GM19395 (cell line): ENCODE data around the gene PLXNA4.

ENCODE experiments used
- ATAC-seq: cut with Tn5 transposase; IDR thresholded peaks from one replicate; pipeline ENCODE4 v1.9.1; 2021; ENCODE audit warnings: mild to moderate bottlenecking, moderate library complexity; ENCODE audit not compliant: unreplicated experiment

Gene PLXNA4

DNA sequence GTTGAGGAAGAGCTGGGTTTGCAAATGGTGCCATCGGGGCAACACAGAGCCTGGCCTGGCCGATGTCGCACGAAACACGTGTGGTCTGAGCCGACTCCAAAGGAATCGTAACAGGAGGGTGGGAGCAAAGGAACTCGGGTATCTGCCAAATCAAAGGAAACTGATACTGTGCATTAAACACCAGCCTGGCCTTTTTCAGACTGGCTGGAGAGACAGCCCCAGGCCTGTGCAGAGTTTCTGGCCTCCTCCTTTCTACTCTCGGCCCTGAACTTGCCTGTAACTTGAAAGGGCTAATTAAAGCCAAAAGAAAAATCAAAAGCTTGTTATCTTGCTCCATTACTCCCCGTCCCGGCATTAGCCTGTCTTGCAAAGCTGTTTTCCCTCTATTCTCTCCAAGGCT lies 71.4 kb downstream of the PLXNA4 start:
- no peak for ATAC-seq

DNA sequence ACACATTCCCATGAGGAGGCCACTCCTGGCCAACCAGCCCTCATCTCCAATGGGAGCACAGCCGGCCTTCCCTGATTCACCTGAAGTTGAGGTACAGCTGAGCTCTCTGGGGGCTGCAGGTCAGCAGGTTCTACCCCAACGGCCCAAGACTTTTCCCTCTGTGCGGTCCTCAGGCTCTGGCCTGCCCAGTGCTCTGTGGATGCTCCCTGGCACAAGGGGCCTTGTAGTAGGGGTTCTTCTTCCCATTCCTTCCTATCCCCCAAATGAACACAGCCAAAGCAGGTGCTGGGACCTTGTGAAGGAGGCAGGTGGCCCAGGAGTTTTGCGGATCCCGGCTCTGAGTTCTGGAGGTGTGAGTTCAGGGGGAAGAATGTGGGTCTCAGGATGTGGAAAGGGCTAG lies 72.2 kb downstream of the PLXNA4 start:
- no peak for ATAC-seq

DNA sequence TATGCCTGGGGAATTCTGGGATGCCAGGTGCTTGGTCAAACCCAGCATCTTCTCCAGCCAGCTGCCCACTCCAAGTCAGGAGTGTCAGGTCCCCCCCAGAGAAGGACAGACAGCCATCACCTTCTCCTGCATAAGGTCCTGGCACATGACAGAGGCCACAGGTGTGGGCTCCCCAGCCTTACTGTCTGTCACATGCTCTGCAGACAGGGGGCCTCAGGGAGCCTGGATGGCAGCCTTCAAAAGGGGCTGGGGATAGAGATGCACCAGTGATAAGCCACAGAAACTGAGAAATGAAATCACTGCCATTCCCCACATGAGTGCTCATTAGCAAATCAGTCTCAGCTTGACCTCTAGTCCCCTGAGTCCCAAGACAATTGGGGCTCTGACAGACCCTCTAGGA lies 72.9 kb downstream of the PLXNA4 start:
- ATAC-seq, result no peak

DNA sequence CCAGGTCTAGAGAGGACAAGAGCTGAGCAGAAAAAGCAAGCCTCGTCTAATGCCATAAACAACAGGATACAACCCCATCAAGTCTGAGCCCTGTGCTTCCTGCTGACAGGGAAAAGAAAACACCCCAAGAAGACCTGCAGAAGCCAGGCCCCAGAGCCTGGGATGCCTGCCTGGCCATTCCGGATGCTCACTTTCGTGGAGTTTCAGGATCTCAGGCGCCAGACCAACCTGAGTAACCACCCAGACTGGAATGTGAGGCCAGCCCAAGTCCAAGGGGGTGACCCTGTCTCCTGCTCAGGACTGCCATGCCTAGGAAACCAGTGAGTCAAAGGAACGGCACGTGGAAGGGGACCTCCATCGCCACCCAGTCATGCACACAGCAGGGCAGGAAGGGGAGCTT lies 74.3 kb downstream of the PLXNA4 start:
- ATAC-seq, result no peak

DNA sequence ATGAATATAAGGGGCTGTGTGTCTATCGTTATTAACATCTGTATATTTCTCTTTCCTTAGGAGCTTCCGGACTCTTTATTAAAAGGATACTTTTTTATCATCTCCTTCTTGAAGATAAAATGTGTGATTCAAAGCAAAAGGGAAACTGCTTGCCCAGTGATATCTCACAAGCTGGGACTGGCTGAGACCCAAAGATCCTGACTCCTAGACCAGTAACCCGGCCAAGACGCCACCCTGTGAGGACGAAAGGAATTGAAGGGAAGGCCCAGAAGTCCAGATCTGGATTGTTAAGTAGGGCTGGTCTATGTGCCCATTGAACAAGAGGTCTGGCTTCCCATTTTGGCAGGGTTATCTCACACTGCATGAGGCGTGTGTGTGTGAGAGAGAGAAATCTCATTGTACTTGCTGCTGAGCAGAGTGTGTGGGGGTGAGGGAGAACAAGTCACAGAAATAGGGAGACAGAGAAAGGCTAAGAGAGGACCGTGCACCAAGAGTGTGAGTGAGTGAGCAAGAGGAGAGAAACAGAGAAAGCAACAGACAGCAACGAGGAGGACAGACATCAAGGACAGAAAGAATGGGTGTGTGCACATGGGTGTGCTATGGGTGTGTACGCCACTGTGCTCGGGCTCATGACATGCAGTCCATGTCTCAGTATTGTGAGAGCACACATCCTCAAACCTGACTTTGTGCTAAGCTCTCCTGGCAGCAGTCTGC lies 75.4 kb downstream of the PLXNA4 start:
- ATAC-seq, result no peak

DNA sequence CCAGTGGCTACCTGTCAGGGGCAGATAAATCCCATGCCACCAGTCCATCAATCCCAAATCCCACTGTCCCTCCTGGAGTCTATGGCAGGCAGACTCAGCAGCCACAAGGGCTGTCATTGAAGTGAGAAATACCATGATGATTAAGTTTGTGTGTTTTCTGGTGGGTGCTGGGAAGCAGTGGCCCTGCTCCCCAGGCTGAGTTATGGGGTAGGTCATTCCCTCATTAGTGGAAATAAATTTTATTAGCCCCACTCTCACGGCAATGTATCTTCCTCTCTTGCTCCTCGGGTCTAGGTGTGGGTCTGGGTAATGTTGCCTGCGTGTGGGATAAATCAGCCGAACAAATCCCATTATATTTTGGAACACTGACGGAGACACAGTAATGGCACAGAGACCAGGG lies 76.8 kb downstream of the PLXNA4 start:
- ATAC-seq, result no peak

DNA sequence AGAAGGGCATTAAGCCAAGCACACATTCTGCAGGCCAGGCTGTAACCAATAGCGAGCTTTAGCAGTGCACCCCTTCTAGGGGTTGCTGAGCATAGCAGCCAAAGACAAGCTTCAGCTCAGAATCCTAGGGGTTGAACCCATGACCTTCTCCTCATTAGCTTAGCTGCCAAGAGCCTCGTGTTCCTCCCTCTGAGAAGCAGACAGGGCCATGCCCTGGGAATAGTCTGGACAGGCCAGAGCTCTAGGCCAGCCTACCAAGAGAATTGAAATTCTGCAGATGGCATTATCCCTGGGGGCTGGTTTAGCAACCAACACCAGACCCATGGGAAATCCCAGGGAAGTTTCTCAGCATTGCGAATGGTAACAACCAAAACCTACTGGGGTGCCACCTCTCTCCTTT lies 77.2 kb downstream of the PLXNA4 start:
- ATAC-seq, result no peak

DNA sequence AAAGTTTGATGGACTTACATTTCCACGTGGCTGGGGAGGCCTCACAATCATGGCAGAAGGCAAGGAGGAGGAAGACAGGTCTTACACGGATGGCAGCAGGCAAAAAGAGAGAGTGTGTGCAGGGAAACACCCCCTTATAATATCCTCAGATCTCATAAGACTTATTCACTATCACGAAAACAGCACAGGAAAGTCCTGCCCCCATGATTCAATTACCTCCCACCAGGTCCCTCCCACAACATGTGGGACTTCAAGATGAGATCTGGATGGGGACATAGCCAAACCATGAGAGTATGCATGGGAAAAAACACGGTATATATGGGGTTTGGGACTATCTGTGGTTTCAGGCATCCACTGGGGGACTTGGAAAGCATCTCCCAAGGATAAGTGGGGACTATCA lies 78.0 kb downstream of the PLXNA4 start:
- no peak for ATAC-seq

DNA sequence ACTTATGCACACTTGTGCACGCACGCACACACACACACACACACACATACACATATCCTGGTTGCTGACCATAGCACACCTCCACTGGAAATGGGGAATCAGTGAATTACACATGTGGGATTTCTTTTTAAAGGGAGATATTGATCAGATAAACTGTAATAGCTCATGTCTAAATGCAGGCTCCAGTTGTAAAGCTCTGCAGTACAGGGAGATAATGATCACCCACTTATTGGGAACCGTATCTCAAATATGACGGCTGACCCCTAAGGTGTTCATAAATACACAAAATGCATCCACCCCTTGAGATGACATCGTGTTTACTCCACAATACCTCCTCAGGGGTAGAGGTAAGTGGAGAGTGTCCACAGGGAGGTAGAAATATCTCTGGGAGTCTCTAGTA lies 79.2 kb downstream of the PLXNA4 start:
- no peak for ATAC-seq

DNA sequence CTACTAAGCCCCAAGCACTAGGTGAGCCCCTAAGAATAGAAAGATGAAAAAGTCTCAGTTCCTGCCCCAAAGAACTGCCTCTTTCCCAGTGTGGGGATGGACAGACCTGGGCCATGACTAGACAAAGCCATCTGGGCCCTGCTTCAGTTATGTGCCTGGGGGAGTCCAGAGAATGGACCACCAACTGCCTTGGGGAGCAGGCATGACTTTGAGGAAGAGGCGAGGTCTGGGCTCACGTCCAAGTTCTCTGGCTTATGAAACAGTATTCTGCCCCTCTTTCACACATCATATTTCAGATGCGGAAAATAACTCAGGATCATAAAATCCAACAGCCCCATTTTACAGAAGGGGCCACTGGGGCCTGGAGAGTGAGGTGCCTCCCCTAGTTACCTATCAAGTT lies 80.3 kb downstream of the PLXNA4 start:
- ATAC-seq, result no peak

DNA sequence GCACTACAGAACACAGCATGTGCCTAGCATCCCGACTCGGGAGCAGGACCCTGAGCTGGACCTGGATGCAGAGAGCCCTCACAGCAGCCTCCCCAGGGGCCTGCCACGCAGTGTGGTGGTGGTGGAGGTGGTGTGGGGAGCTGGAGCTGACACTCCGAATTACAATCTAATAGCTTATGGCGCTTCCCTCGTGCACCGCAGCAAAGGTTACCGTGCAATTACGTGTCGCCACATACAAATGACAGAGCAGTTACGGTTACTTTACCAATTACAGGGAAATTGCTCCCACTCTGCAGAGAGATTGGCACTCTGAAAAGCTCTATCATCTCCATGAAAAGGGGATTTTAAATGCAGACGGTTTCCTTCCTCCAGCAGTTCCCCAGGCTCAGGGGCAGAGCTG lies 81.8 kb downstream of the PLXNA4 start:
- no peak for ATAC-seq

DNA sequence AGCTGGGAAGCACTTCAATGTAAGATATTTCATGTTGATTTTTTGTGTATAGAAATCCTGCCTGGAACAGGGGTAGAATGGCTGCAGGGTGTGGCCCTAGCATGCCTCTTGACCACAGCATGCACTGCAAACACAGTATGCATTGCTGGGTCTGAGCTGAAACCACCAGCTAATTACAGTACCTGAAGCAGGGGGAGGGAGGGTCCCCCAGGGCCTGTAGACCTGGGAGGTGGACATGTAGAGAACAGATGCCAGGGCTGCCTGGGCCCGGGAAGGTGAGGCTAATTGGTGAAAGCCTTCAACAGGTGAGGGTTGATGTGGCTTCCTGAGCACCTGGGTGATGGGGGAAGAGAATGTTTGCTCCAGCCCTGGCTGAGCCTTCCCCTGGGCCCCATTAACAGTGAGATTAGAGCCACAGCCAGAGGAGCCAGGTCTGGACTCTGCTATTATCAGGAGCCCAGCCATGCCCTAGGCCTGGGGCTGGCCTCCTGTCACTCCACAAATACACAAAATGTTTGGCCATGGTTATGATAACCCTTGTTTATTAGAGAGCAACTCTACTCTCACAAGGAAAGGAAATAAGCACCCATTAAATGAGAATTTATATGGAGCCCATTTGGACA lies 83.3 kb downstream of the PLXNA4 start:
- no peak for ATAC-seq

DNA sequence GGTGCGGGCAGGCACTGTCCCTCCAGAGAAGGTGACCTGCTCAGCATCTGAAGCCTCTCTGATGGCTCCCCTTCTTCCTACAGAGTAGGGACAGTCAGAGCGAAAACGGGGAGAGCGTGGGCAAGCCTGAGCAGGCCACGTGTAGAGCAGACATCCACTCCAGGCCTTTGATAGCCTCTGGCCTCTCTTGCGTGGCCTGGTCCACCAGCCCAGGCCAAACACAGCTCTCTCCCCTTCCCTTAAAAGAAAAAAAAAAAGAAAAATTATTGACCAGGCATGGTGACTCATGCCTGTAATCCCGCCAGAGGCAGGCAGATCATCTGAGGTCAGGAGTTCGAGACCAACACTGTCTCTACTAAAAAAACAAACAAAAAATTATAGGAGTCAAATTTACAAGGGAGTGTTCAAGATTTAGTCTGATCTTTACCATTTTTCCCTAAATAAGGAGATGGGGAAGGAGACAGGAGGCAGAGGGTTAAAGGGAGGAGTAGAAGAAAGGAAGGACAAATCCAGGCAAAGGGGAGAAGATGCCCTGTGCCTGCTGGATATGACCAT lies 84.8 kb downstream of the PLXNA4 start:
- no peak for ATAC-seq

DNA sequence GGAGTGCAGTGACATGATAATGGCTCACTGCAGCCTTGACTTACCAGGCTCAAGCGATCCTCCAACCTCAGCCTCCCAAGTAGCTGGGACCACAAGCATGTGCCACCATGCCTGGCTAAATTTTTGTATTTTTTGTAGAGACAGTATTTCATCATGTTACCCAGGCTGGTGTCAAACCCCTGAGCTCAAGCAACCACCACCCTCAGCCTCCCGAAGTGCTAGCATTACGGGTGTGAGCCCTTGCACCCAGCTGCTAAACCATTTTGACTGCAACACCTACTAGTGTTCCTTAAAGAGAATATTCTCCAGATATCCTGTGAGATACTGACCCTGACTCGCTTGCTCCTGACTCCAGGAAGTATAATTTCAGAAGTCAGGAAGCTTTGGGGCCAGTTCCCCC lies 85.8 kb downstream of the PLXNA4 start:
- no peak for ATAC-seq

DNA sequence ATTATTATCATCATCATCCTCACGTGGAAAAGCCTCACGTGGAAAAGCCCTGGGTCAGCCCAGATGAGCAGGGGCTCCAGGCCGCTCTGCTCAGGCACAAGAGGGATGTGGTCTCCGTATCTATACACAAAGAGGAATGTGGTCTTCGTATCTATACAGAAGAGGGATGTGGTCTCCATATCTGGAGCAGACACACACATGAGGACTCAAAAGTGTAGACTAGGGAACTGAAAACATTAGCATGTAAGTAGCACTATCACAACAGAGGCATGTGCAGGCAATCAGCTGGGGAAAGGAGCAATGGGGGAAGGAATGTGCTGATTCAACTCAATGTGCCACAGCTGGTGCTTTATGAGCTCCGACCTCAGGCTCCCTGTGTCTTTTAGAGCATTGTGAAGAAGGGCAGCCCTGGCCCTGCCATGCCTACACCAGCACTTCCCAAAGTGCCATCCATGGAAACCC lies 86.5 kb downstream of the PLXNA4 start:
- ATAC-seq, result no peak

DNA sequence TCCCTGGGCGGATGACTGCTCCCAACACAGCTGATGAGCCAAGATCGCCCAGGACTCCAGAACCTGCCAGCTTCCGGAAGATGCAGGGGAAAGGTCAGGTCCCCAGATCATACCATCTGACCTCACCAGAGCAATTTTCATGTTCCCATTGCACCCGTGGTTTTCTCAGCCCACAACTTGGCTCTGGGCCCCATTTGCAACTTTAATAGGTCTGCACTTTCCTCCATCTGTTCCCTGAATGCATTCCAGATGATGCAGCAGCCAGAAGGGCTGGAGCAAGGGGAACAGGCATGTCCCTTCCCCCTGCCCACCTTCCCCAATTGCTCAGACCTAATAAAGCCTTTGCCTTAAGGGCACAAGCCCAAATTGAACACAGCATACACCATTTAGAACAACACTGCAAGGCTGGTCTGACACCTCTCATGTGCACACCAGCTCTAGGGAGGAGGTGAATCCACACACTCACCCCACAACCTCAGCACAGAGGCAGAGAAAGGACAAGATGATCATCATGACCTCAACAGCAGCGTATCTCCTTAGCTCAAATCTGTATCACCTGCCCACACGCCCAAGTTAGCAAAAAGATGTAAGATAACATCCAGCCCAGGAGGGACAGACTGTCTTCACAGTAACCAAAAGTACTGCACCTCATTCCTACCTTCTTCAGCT lies 87.5 kb downstream of the PLXNA4 start:
- no peak for ATAC-seq

DNA sequence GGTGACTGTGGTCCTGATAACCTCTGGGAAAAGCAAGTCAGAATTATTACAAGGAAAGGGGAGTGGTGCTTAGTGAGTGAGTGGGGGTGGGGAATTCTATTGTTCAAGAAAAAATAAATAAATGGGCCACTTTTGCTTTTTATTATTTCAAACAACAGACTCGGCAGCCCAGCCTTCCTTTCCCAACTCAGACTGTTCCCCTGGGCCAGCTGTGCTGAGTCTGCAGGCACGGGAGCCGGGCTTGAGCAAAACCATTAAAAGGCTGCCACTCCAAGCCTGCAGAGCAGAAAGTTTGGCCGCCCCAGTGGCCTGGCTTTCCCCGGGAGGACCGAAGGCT lies 90.0 kb downstream of the PLXNA4 start:
- no peak for ATAC-seq

DNA sequence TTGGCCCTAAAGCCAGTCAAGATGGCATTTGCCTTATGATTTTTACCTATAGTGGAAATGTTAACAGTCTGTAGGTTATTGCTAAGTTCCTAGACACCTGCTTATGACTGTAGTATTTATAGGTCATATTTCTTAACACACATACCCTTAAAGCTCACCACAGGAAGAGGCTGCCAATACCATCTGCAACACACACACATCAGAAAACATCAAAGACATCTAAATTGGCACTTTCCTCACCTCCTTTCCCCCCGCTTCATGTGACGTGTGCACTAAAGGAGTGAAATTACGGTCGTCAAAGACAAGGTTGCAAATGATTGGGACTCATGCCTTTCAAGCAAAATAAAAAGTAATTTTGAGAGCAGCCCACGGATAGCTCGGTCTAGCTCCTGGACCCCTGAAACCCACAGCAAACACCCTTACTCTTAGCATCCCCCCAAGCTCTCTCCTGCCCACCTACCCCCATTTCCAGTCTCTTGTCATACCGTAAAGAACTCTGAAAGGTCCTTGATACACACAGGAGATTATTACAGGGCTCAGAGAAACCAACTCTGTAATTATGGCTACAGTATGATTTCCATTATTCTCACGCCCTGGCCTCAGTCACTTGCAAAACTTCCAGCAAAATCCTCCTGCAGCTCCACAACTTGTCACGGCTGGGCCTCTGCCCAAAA lies 90.5 kb downstream of the PLXNA4 start:
- no peak for ATAC-seq

DNA sequence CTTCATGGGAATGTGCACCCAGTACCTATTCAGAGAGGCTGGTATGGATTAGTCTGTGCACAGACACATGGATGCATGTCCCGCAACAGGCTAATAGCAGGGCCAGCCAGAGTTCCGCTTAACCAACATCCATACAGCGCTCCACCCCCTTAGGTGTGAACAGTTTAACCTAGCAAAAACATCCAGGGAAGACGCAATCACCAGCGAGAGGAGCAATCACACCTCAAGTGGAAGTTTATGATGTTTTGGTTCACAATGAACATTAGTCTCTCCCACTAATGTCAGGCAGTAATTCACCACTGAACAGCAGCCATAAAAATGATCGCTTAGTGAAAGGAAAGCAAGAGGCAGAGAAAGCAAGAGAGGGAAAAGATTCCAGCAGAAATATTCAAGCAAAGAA lies 91.1 kb downstream of the PLXNA4 start:
- ATAC-seq, result no peak

DNA sequence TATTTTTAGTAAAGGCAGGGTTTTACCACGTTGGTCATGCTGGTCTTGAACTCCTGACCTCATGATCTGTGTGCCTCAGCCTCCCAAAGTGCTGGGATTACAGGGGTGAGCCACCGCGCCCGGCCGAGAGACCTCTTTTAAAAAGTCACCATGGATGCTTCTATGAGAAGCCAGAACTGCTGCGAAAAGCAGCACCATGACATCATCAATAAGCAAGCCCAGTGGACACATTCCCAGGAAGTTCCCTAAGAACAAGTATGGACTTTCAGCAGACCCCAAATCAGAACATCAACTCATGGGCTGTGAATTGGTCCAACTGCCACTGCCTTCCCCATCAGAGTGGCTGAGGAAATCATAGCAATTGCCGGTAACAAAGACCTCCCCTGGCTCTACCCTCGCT lies 93.4 kb downstream of the PLXNA4 start:
- no peak for ATAC-seq

DNA sequence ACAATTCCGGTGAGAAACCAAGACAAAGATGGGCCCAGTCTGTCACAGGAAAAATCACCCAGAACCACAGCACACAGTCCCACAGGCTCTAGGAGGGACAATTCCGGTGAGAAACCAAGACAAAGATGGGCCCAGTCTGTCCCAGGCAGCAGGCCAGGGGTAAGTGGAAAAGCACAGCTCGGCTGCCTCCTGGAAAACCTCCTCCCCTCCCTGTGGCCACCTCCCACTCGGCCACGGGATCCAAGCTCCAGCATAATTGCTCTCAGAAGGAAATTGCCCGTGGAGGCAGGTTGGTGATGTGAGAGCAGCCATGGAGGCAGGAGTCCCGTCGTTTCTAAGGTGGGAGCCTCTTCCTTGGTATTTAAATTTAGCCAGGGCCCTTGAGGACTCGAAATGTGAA lies 95.7 kb downstream of the PLXNA4 start:
- ATAC-seq, result no peak

DNA sequence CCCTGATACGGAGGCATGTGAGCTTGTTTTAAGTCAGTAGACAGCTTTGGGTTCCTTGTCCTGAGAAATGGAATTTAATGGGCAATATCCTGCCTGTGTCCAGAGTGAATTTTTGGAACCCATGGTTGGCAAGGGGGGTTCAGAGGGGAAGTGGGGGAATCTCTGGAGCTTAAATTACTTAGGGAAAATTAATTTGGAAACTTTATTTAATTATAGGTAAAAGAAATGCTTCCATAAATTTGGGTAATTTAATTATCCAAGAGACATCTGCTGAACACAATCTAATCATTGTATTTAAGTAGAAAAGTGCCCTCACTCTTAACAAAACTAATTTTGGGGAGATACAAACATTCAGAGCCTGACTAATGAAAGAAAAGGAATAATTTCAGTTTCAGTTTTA lies 99.7 kb downstream of the PLXNA4 start:
- no peak for ATAC-seq
